GM12891 (cell line): ENCODE results near the gene LGALS8.

ENCODE experiments used
- DNase-seq: peaks from one replicate; pipeline ENCODE4 v3.0.0; 2011; ENCODE audit warnings: low spot score; ENCODE audit not compliant: insufficient read length
- FAIRE-seq: peaks from 2 replicates; lab custom pipeline; 2011; peaks lifted over from hg19 to GRCh38; lab: Jason Lieb, UNC
- PAX5 ChIP-seq: IDR thresholded peaks from 2 replicates; pipeline ENCODE4 v1.6.1; 2011; ENCODE audit warnings: low read length, moderate library complexity, mild to moderate bottlenecking; ENCODE audit not compliant: insufficient read depth, severe bottlenecking
- POLR2A ChIP-seq: IDR thresholded peaks from 2 replicates; pipeline ENCODE4 v1.6.1; 2011; ENCODE audit warnings: low read depth, low read length, control low read depth
- POLR2AphosphoS5 ChIP-seq: IDR thresholded peaks from 2 replicates; pipeline ENCODE4 v1.6.1; 2011; ENCODE audit warnings: low read depth, low read length, control low read depth
- POU2F2 ChIP-seq: IDR thresholded peaks from 2 replicates; pipeline ENCODE4 v1.6.1; 2011; ENCODE audit warnings: low read depth, mild to moderate bottlenecking, control low read depth, low read length, moderate library complexity
- SPI1 ChIP-seq: IDR thresholded peaks from 2 replicates; pipeline ENCODE4 v1.6.1; 2011; ENCODE audit warnings: low read depth, low read length, control low read depth
- TAF1 ChIP-seq: IDR thresholded peaks from 2 replicates; pipeline ENCODE4 v1.6.1; 2011; ENCODE audit warnings: low read depth, low read length, control low read depth

Gene LGALS8

DNA sequence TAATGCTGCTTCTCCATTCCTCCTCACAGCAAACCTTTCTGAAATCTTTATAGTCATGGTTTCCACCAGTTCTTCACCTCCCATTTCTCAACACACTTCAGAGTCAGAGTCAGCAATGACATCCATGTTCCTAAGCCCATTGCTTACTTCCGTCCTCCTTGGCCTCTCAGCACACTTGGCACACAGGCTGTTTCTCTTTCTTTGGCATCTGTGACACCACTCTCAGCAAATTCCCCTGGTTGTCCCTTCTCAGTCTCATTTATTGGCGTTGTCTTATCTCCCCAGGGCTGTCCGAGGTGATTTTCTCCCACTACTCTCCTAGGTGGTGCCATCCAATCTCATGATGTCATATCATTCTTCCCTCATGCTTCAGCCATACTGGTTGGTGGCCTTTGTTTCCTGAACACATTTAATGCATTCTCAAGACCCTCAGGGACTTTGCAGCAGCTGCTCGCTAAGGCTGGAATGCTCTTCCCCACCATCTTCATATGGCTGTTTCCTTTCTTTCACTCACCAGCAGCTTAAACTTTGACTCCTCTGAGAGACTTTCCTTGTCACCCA lies 3.3 kb upstream of the LGALS8 start:
- no peak for FAIRE-seq
- DNase-seq, result no peak
- TF ChIP-seq POLR2A, result no peak
- TF ChIP-seq POLR2AphosphoS5, result no peak

DNA sequence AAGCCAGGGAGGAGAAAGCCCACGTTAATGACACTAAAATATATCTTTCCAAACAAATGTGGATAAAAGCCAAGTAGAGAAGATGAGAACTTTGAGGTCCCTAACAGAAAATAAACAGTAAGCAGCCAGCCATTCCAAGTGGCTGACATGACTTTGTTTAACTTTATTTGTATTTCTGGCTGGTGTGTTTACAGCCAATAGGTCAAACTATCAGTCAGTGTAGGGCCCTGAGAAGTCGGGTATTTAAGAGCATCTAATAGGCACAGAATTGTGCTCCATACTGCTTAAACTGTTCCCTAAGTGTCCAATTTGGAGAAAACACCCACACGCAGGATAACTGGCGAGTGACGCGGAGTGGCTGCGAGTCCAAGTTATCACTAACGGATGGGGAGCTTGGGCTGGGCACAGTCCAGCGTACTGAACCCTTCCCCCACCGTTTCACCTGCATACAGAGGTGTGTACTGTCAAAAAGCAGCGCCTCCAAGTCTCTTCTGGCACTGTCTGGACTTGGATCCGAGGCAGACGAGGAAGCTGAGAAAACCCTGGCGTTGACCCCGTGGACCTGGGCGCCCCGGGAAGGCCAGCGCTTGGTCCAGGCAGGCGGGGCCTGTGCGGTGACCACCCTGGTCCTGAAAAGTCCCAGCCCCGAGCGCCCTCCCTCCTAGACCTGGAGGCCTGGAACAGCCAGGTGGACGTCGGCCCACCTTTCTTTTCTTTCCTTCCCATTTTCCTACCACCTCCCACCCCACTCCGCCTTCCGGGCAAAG lies 662 bp upstream of the LGALS8 start:
- TF ChIP-seq POLR2AphosphoS5, result no peak
- TF ChIP-seq POLR2A, result no peak
- TF ChIP-seq POU2F2, result no peak
- no peak for TF ChIP-seq PAX5
- TF ChIP-seq SPI1, result no peak
- TF ChIP-seq TAF1, result no peak
- no peak for DNase-seq

DNA sequence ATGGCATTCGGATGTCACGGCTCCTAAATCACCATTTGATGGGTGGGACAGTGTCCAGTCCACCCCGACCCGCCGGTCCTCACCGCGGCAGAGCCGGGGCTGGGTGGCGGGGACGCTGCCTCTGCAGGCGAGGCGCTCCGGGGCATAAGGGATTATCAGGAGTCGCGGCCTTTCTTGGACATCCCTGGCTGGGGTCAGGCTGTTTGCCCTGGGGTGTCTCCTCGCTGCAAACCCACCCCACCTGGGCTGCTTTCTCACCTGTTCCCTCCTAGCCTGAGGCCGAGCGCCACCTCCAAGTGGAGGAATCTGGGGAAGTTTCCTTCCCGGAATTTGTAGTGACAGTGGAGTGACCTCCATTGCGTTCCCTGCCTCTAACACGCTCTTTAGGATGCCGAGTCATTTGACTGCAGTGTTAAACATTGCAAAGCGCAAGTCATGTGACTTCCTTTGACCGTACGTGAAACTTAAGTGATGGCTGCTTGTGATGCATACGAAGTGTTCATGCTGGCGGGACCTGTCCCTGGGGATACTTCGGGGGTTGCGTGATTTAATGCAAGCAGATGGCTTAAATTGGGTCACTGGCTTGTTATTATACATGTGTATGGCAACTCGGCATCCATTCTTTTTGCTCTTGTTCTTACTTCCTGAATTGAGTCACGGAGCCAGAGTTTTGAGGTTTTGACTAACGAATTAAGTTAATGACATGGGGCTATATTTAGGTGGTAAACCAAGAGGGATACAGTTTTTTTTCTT lies 536 bp downstream of the LGALS8 start:
- TF ChIP-seq POU2F2 (no peak), POLR2AphosphoS5 (no peak), SPI1 (no peak), TAF1 (peak; percentile 53; the same call in 1 of the 2 replicates), PAX5 (no peak), POLR2A (peak; percentile 61)
- FAIRE-seq (peak; percentile 95), DNase-seq (peak; percentile 53)

More for the DNA sequence above, 662 bp upstream of the LGALS8 start:
- no peak for FAIRE-seq

DNA sequence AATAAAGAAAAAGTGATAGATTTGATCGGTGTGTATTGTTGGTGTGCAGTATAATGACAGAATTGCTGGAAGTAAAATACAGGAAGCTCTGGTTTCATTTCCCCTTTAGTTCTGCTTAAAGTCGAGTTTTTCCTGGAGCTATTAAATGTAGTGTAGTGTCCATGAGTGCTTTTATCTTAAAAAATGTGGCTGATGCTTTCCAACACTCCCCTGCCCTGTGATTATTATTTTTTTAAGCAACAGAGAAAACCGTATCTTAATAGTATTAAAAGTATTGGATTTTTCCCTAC lies 1.1 kb downstream of the LGALS8 start:
- DNase-seq (no peak), FAIRE-seq (no peak)
- TF ChIP-seq POLR2A, result no peak
- TF ChIP-seq TAF1, result no peak
- TF ChIP-seq SPI1, result peak; percentile 86
- no peak for TF ChIP-seq PAX5
- no peak for TF ChIP-seq POU2F2

DNA sequence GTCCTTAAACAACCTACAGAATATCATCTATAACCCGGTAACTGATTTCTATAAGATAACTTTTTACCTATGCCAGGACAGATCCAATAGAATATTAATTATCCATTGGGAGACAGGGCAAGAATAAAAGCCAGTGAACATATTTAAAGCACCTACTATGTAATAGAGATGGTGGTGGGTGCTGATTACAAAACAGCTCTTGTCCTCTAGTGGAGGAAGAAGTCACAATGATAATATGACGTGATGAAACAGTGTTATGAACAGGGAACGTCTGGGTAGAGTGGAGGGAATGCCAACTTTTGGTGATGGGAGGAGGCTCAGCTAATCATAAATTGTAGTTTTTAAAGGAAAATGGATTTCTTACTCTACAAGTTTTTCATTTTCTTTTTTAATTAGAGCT lies 2.3 kb downstream of the LGALS8 start:
- TF ChIP-seq POLR2A, result no peak
- no peak for TF ChIP-seq TAF1
- TF ChIP-seq PAX5, result no peak
- no peak for TF ChIP-seq POLR2AphosphoS5
- no peak for TF ChIP-seq SPI1
- TF ChIP-seq POU2F2, result no peak
- no peak for DNase-seq
- no peak for FAIRE-seq

DNA sequence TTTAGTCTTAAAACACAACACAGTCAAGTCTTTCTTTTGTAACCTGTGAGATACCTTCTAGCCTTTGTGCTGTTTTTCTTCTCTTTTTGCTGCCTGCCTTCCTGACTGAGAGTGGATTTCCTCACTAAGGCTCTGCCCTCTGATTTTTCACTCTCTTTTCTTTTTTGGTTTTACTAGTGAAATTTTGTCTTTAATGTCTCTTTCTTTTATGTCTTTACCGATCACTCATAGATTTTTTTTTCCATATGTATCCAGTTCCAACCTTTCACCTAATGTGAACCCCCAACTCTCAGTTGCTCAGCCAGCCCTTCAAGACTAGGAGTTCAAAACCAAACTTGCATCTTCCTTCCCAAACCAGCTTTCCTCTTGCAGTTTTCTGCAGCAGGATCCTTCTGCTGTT lies 6.5 kb downstream of the LGALS8 start:
- no peak for FAIRE-seq
- TF ChIP-seq POLR2A (no peak), POU2F2 (no peak), PAX5 (no peak), TAF1 (no peak), SPI1 (no peak), POLR2AphosphoS5 (no peak)
- DNase-seq, result no peak

DNA sequence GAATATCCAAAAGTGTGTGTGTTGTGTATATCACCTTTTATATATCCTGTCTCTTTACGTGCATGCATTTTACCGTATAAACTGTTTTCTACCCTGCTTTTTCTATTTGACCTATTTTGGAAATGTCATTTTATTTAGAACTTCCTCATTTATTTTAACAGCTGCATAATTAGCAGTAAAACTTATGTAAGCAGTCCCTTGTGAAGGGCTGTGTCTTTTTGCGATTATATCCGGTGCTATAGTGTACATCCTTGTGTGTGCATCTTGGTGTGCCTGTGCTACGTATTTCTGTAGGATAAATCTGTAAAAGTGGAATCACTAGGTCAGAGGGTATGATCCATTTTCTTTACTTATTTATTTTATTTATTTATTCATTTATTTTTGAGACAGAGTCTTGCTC lies 7.2 kb downstream of the LGALS8 start:
- no peak for TF ChIP-seq TAF1
- TF ChIP-seq SPI1, result no peak
- TF ChIP-seq POU2F2, result no peak
- TF ChIP-seq POLR2A, result no peak
- no peak for TF ChIP-seq POLR2AphosphoS5
- TF ChIP-seq PAX5, result no peak
- DNase-seq, result no peak
- no peak for FAIRE-seq

DNA sequence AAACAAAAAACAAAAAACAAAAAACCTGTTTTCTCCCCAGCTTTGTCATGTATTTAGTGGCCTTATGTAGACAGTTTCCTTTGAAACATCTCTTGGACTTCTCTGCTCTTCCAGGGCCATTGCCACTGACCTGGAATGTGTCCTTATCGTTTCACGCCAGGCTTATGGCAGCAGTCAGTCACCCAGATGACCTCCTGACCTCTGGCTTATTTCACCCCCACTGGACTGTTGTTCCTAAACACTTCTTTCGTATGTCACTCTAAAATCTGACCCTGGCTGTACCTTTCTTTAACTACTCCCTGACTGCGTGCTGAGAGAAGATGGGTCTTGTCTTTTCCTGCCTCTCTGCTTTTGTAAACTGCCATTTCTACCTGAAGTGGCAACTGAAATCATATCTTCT lies 9.1 kb downstream of the LGALS8 start:
- DNase-seq (no peak), FAIRE-seq (no peak)
- TF ChIP-seq TAF1 (no peak), PAX5 (no peak), POLR2A (no peak), SPI1 (no peak), POU2F2 (no peak), POLR2AphosphoS5 (no peak)

DNA sequence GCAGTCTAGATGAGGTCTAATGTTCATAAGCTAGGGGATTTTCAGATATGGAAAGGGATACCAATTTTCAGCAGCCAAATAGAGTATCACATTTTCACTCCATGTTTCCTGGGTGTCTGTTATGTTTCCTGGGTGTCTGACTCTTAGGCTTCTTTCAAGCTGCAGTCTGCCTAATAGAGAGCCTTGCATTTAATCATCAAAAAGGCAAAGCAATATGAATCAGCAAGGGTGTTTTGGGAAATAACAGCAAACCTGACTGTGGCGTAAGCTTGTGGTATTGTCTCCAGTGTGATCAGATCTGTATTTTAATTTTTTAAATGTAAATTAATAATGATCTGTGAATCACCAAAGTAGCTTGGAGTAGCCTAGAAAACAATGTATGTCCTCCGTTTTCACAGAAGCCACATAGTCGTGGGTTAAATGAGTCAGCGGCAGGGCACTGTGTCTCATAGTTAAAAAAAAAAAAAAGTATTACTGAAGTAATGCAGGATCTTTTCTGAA lies 10.4 kb downstream of the LGALS8 start:
- FAIRE-seq, result no peak

More for the DNA sequence above, 10.4 kb downstream of the LGALS8 start:
- no peak for TF ChIP-seq POU2F2
- TF ChIP-seq SPI1, result no peak
- no peak for TF ChIP-seq PAX5
- TF ChIP-seq POLR2AphosphoS5, result no peak
- DNase-seq, result no peak
